Measurements from ENCODE around the gene DIPK1C.

- TF ChIP-seq CTCF (IDR thresholded peaks at IDR 0.05), result no peak
- TF ChIP-seq ATF1 (CRISPR knock-in tag; IDR thresholded peaks at IDR 0.05), result no peak
- no peak for TF ChIP-seq KAT7 (CRISPR knock-in tag; IDR thresholded peaks at IDR 0.05; ENCODE audit: borderline replicate concordance)
- TF ChIP-seq MAX (CRISPR knock-in tag; IDR thresholded peaks at IDR 0.05), result no peak
- no peak for TF ChIP-seq TP53 (CRISPR knock-in tag; IDR thresholded peaks at IDR 0.05)
Observed at GRCh38 chr18:74411475-74411874, 45.6 kb downstream of the DIPK1C start.
